IPS-NIHi7 (cell line): ENCODE data around the gene PPP1R13L.
"Not testable (repeated sequence)": the region's sequence is repeated elsewhere in the genome, so short reads cannot be mapped to it uniquely, and the experiment has no call there.

Experiments
- DNase-seq: peaks from one replicate; pipeline ENCODE4 v3.0.0; 2012; ENCODE audit warnings: mixed read lengths; ENCODE audit errors: extremely low spot score

The PPP1R13L gene

GRCh38 chr19:45432543-45432942 is 27.7 kb upstream of the PPP1R13L start:
- not testable (repeated sequence) for DNase-seq

- DNase-seq, result not testable (repeated sequence)
These were observed 26.1 kb upstream of the PPP1R13L start for GRCh38 chr19:45431008-45431407.

GRCh38 chr19:45429896-45430295 is 25.0 kb upstream of the PPP1R13L start:
- DNase-seq, result not testable (repeated sequence)

- DNase-seq, result peak; percentile 67
These were observed 23.7 kb upstream of the PPP1R13L start for GRCh38 chr19:45428384-45429231.

GRCh38 chr19:45424191-45425058 is 19.6 kb upstream of the PPP1R13L start:
- DNase-seq, result peak; percentile 67

- peak; percentile 99 for DNase-seq
These were observed 18.8 kb upstream of the PPP1R13L start, which contains the start of gene ERCC1 for GRCh38 chr19:45423589-45424190. ERCC1 (minus strand) TSS chr19:45423917; CDS start chr19:45423374, 543 bp downstream.

GRCh38 chr19:45423033-45423588 is 18.2 kb upstream of the PPP1R13L start:
- DNase-seq, result no peak

GRCh38 chr19:45421947-45422498 is 17.2 kb upstream of the PPP1R13L start:
- no peak for DNase-seq

GRCh38 chr19:45420871-45421270 is 16.0 kb upstream of the PPP1R13L start:
- no peak for DNase-seq

GRCh38 chr19:45420356-45420755 is 15.5 kb upstream of the PPP1R13L start:
- DNase-seq, result no peak

- no peak for DNase-seq
These were observed 15.0 kb upstream of the PPP1R13L start for GRCh38 chr19:45419895-45420294.

- DNase-seq, result no peak
These were observed 14.5 kb upstream of the PPP1R13L start for GRCh38 chr19:45419396-45419795.

GRCh38 chr19:45418802-45419201 is 13.9 kb upstream of the PPP1R13L start:
- no peak for DNase-seq

- DNase-seq, result no peak
These were observed 12.3 kb upstream of the PPP1R13L start for GRCh38 chr19:45417151-45417550.

- no peak for DNase-seq
These were observed 9.6 kb upstream of the PPP1R13L start for GRCh38 chr19:45414468-45414867.

GRCh38 chr19:45413497-45413896 is 8.6 kb upstream of the PPP1R13L start:
- no peak for DNase-seq

- DNase-seq, result not testable (repeated sequence)
These were observed 5.5 kb upstream of the PPP1R13L start for GRCh38 chr19:45410330-45410729.

GRCh38 chr19:45409557-45409920 is 4.7 kb upstream of the PPP1R13L start:
- no peak for DNase-seq

- DNase-seq, result no peak
These were observed 4.1 kb upstream of the PPP1R13L start for GRCh38 chr19:45408830-45409556.

GRCh38 chr19:45408121-45408520 is 3.3 kb upstream of the PPP1R13L start:
- no peak for DNase-seq

GRCh38 chr19:45407585-45407984 is 2.7 kb upstream of the PPP1R13L start:
- DNase-seq, result not testable (repeated sequence)
